Activated CD4-positive, alpha-beta T cell treated with anti-CD3 and anti-CD28 coated beads for 4 hours (primary cell): ENCODE results near the gene AVPR2.

ENCODE experiments used
- DNase-seq, 2 donors: peaks; one replicate each; pipeline ENCODE4 v3.0.0-alpha.2; 2020

The AVPR2 gene

GRCh38 chrX:153953892-153954557 is 49.6 kb downstream of the AVPR2 start:
- no peak for DNase-seq

GRCh38 chrX:153954558-153955227 is 50.2 kb downstream of the AVPR2 start:
- DNase-seq = no peak

GRCh38 chrX:153955228-153955732 is 50.8 kb downstream of the AVPR2 start:
- no peak for DNase-seq

GRCh38 chrX:153956044-153956907 is 51.8 kb downstream of the AVPR2 start:
- no peak for DNase-seq
